Measurements from ENCODE around the gene TCERG1.

Gene TCERG1

GRCh38 chr5:146458894-146459293 is 11.8 kb downstream of the TCERG1 start:
- DNase-seq: no peak

GRCh38 chr5:146461319-146461718 is 14.2 kb downstream of the TCERG1 start:
- DNase-seq: no peak

GRCh38 chr5:146463446-146463845 is 16.3 kb downstream of the TCERG1 start:
- DNase-seq: no peak

GRCh38 chr5:146466521-146467349 is 19.6 kb downstream of the TCERG1 start:
- no peak for DNase-seq

GRCh38 chr5:146467760-146468159 is 20.6 kb downstream of the TCERG1 start:
- no peak for DNase-seq

GRCh38 chr5:146474065-146474464 is 26.9 kb downstream of the TCERG1 start:
- no peak for DNase-seq

DNA sequence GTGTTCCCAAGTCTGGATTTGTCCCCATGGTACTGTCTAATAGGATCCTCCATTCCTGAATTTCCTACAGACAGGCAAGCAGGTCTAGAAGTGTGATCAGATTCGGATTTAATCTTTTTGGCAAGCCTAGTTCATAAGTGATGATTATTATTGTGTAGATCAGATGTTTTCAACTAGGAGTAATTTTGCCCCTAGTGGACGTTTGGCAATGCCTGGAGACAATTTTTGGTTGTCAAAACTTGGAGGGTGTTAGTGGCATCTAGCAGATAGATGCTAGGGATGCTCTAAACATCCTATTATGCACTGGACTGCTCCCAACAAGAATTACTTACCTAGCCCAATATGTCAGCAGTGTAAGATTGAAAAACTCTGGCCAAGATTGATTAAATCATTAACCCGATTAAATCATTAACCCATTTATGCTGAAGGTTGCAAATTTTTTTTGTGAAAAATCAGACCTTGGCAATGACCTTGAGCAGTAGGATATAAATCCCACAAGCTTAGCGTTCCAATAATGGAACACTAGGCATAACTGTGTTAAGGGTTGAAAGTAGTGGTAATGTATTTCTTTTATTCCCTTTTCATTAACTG is 28.2 kb downstream of the TCERG1 start:
- DNase-seq: no peak

GRCh38 chr5:146475906-146476305 is 28.8 kb downstream of the TCERG1 start:
- DNase-seq: no peak

- DNase-seq: no peak
These were observed 35.6 kb downstream of the TCERG1 start for GRCh38 chr5:146482775-146483174.

- no peak for DNase-seq
These were observed 37.7 kb downstream of the TCERG1 start for GRCh38 chr5:146484714-146485391.

GRCh38 chr5:146490089-146490843 is 43.1 kb downstream of the TCERG1 start:
- no peak for DNase-seq

- DNase-seq: no peak
These were observed 47.5 kb downstream of the TCERG1 start for GRCh38 chr5:146494656-146495055.

GRCh38 chr5:146499680-146500079 is 52.5 kb downstream of the TCERG1 start:
- no peak for DNase-seq

DNA sequence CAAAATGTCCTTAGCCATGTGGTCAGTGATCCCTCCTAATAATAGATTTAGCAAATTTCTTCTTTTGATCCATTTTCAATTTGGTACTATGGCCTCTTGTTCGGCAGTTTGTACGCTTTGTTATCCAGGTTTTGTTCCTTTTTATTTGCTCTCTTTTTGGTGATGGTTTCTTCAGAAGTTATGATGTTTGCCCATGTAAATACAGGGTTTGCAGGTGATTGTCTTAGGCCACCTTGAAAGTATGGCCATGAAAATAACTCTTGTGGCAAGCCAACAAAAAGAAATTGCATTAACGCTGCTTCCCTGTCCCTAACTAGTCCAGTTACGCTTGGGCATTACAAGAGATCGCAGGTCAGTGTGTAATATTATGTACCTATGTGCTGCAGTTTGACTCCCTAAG is 60.3 kb downstream of the TCERG1 start:
- no peak for DNase-seq

DNA sequence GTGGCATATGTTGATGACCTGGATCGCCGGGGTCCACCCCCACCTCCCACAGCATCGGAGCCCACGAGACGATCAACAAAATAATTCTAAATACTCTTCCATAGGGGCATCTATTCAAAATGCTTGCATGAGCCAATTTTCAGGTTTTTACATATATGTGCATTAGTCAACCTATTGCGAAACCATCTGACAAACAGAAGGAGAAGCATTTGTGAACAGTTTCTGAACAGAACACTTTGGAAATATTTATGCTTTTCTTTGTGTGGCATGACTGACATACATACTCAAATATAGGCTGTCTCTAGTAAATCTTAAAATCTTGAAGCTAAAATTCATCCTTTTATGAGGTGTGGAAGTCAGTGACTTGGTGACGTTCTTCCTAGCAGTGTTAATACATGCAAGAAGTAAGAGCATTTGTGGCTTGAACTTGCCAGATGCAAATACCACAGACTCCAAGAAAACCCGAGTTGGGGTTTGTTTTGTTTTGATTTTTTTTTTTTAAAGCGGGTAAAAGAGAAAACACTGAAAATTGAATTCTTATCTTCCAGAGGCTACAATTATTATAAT is 63.5 kb downstream of the TCERG1 start:
- DNase-seq: no peak

- no peak for DNase-seq
These were observed 66.3 kb downstream of the TCERG1 start for GRCh38 chr5:146513462-146513861.

DNA sequence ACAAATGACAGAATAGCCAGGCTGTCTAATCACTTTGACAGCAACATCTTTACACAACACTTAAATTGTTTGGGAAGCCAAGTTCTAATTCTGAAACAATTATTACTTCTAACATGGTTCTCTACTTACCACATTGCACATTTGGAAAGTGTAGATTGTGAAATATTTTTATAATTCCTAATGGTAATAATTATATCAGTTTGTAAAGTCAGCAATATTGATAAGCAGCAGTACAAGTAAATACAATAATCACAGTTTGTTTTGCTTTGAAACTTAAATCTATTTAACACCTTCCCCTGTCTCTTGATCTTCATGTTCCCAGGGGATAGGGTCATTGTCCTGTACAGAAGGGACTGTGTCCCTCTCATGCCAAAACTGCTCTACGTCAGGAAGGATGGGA is 67.4 kb downstream of the TCERG1 start:
- DNase-seq: no peak

- no peak for DNase-seq
These were observed 68.5 kb downstream of the TCERG1 start for GRCh38 chr5:146515473-146516150.

- DNase-seq: no peak
These were observed 69.0 kb downstream of the TCERG1 start, which contains the start of gene GPR151 for GRCh38 chr5:146516151-146516475. TSS of gene GPR151 (minus strand) at chr5:146516190. CDS start at chr5:146516113, 77 bp downstream.

- no peak for DNase-seq
These were observed 72.4 kb downstream of the TCERG1 start for GRCh38 chr5:146519554-146519953.

GRCh38 chr5:146520731-146521130 is 73.6 kb downstream of the TCERG1 start:
- no peak for DNase-seq

DNA sequence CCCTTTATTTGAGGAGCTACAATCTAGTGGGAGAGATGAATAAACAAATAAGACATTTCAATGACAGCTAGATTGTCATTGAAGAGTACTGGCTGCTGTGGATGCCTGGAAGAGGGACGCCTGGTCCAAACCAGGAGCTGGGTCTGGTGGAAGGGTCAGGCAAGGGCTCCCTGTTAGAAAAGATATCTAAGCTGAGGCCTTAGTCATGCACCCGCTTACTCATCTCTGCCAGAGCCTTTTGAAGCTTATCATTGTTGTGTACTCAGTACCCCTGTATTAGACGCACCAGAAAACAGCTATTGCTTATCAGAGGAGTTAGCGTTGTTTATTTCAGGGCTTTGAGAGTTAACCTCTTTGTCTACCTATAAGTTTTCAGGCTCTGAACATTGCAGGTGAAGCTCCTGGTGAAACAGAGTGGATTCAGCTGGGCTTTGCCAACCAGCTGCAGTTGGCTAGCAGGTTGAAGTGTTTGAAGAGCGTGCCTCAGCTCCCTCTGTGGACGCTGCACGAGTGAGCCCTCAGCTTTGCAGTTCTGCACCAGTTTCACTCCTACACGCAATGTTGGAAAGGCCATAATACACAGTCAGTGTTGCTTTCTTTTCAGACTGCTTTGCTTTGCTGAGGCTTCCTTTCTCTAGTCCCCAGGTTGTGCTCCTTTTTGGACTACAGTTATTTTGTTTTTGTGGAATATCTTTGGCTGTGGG is 74.4 kb downstream of the TCERG1 start:
- no peak for DNase-seq
